Stimulated activated CD4-positive, alpha-beta T cell treated with anti-CD3 and anti-CD28 coated beads, Interleukin-1b, Interleukin-23, amount 100 ng/mL, for 1 hour (primary cell): Measurements from ENCODE around the gene BANP.
"Not testable (repeated sequence)": the region's sequence is repeated elsewhere in the genome, so short reads cannot be mapped to it uniquely, and the experiment has no call there.

Experiments used
- DNase-seq, 2 donors: peaks; one replicate each; pipeline ENCODE4 v3.0.0-alpha.2; 2020; ENCODE audit warnings: low read depth in 2 of 2

The BANP gene

DNA sequence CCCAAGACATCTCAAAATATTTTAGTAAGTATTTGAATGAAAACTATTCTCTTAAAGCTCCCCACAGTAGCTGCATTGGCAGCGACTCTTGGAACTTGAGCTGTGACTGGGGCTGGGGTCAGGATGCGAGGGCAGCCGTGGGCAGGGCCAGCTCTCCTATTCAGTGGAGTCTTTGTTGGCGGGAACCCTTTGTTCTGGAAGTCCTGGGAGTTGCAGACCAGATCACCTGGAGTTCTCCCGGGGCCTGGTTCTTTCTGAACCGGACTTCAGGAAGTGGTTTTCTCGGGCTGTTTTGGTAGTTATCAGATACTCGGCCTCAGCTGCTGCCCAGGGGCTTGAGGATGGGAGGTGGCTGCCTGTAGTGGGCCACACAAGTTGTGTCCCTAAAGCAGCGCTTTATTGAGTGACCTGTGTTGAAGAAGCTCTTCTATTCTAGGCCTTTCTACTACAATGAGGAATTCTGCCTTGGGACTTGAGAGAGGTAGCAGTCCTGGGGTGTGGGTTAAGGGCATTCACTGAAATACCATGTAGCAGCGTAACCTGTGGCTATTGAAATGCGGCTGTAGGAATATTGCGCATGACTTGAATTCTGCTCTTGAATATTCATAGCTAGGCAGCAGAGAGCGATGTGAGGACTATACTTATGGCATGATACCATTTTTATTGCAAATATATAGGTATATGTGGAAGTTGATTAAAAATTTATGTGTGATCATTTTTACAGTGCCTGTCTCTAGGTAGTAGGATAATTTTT is 77.1 kb downstream of the BANP start:
- not testable (repeated sequence) for DNase-seq

DNA sequence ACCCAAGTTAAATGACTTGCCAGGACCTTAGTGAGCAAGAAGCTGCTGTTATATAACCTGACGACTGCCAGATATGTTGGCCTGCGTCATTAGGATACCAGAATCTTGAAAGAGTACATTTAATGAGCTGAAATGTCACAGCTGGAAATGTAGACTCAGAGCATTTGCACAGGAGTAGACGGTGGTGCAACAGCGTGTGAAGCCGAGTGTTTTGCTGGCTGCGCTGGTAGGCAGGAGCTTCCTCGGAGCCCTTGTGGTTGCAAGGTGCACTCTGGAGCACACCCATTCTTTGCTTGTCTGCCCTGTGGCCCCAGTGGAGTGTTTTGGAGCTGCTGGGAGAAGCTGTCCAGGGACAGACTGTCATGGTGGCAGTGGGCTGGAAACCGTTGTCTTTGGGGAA is 79.3 kb downstream of the BANP start:
- DNase-seq, result no peak

DNA sequence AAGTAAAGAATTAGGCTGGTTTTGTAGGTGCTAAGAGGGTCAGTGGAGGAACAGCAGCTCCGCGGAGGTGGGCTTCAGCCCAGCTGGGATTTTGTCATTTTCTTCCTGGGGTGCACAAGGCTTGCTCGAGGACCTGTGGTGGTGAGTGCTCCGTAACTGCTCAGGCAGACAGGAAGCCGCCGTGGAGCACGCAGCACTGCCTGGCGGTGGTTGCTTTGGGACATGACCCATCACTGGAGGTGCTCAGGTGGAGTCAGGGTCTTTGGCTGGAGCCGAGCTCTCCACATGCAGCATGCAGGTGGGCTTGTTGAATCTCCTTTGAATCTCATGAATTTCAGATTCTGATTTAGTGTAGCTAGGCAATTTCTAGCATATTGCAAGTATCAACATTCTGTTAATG is 79.7 kb downstream of the BANP start:
- DNase-seq, result not testable (repeated sequence)

DNA sequence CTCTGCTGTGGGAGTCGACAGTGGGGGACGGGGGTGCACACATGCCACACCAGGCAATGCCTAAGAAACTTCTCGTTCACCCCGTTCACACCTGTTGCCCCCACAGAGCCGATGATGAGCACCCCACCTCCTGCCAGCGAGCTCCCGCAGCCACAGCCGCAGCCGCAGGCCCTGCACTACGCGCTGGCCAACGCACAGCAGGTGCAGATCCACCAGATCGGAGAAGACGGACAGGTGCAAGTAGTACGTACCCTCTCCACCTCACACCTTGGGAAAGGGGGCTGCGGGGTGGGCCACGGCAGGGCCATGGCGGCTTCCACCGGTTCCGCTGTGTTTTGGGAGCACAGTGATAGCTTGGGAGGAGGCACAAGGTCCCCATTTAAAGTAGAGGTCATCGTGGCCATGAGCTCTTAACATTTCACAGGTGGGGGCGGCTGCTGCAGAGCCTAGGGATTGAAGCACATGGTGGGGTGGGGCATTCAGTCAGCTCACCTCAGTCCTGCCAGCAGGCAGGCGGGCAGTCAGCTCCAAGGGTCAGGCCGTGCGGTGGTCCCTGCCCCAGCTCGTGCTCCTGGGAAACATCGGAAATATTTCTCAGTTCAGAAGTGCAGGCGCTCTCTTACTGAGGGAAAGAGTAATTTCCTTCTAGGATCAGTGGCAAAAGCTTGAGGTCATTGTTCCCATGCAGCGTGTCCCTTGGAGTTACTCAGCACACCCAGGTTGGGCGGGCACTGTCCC is 81.9 kb downstream of the BANP start:
- not testable (repeated sequence) for DNase-seq

DNA sequence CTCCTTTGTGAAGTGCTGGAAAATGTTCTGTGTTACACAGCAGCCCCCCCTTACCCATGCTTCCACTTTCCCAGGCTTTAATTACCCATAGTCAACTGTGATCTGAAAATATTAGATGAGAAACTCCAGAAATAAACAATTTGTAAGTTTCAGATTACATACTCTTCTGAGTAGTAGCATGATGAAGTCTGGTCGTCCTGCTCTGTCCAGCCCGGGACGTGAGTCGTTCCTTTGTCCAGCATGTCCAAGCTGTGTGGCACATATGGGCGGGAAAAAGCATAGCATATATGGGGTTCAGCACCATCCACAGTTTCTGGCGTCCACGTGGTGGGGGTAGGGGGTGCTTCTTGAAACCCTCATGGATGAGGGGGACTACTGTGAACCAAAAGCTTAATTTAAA is 83.5 kb downstream of the BANP start:
- no peak for DNase-seq

DNA sequence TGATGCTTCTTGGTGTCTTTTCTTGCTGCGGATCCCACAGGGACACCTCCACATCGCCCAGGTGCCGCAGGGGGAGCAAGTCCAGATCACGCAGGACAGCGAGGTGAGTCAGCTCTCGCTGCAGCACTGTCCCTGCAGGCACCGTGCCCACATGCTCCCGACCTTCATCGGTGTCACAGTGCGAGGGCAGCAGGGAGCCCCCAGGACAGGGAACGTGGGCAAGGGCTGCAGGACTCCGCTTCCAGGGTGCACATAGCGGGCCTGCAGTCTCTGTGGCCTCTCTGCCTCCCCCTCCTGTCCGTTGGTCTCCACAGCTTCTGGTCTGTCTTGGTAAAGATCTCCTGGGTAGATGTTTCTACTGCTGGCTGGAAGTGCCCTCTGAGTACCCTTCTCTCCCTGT is 84.1 kb downstream of the BANP start:
- DNase-seq, result no peak

DNA sequence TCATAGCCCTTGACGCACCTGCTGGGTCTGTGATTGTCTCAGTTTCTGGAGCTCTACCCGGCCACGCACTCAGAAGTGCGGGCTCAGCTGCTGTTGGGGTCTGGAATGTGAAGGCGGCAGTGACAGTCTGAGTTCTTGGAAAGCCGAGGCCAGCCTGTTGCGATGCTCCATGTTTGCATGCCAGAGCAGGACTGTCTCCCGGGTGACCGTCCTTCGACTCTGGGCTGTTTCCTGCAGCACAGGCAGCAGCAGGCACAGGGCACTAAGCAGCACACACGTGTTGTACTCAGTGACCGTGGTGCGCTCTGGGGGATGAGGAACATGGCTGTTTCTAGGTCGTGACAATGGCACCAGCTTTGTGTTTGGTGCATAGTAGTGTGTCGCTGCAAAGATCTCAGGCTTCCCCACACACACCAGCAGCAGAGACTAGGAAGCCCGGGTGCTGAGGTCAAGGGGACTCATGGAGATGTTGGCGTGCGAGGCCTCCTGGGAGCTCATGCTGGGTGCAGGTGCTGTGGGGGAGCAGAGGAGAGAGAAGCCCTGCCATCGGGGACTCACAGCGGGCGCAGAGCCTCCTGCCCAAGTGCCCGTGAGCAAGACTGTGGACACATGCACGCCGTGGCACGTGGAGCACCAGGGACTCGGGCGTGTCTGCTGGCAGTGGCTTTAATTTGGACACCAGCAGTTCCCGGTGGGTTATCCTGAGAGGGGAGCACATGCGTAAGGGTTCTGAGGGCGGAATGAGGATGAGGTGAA is 84.8 kb downstream of the BANP start:
- DNase-seq, result not testable (repeated sequence)

DNA sequence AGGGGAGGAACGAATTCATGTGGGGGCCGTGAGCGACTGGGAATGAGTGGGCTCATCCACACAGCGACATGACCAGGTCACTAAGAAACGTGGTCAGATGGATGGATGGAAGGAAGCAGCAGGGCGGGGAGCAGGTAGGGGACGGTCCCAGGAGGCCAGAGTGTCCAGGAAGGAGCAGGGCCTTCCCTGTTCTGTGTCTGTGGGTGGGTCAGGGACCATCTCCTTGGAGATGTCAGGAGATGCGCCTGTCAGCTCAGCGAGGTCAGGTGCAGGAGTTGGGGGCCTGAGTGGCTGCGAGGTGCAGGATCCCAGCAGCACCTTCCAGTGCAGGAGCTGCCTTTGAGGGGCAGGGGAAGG is 85.4 kb downstream of the BANP start:
- not testable (repeated sequence) for DNase-seq

DNA sequence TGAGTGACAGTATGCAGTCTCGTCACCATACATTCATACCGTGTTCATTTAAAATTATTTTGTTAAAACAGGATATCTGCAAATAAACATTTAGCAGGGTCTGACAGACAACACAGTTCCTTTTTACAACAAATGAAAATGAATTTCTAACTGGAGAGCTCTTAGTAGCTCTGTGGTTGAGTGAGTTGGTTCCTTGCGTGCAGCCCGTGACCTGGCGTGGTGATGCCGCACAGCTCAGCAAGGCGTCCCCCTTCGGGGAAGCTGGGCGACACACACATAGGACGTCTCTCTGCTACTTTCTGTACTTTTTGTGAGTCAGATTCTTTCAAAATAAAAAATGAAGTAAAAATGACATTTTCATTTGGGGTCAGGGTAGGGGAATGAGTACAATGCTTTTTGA is 86.1 kb downstream of the BANP start:
- not testable (repeated sequence) for DNase-seq

DNA sequence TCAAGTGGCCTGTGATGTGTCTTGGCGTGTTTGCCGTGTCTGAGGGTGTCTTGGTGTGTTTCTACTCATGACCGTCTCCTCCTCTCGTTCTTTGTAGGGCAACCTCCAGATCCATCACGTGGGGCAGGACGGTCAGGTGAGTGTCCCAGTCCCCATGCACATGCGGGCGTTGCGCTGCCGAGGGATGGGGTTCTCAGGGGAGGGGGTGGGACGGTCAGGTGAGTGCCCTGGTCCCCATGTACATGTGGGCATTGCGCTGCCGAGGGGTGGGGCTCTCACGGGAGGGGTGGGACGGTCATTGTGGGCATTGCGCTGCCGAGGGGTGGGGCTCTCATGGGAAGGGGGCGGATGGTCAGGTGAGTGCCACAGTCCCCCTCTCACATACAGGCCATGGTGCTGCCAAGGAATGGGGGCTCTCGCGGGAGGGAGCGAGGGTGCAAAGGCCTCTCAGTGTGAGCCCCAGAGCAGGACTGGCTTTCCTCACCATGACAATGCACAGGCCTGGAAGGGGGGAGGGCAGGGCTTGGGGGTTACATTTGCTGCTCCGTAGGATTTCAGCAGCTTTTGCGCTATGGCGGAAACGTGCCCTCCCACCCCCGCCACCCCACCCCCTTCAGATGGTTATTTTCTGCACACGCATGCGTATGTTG is 86.8 kb downstream of the BANP start:
- DNase-seq, result not testable (repeated sequence)

DNA sequence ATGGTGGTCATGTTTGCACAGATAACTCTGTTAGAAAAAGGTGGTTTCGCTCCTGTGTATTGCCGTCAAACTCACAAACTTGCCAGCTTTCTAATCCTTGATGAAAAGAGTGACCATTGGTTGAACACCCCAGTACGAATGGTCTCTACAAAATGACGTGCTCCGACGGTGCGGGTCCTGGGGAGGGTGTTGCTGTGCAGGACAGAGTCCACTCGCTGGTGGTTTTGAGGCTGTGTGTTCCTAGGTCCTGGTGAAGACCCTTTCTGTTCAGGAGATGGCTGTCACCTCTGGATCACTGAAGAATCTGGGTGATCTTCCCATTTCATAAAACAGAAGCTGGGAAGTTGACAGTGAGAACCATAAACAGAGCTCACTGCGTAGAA is 87.3 kb downstream of the BANP start:
- DNase-seq, result not testable (repeated sequence)

DNA sequence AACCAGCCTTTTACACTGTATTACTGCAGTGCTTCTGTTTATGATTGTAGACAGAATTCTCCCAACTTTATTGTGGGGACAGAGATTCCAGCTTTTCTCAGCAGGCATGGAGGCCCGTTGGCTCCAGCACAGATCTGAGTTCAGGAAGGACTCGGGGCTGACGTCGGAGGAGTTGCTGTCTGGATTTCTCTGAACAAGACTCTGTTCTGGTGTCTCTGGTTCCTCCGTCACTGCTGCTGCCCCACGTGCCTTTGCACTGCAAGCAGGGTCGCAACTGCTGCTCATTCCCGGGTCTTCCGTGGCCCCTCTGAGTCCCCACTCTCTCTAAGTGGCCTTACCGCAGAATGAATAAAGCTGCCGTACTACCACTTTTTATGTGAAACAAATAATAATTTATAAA is 88.4 kb downstream of the BANP start:
- no peak for DNase-seq

DNA sequence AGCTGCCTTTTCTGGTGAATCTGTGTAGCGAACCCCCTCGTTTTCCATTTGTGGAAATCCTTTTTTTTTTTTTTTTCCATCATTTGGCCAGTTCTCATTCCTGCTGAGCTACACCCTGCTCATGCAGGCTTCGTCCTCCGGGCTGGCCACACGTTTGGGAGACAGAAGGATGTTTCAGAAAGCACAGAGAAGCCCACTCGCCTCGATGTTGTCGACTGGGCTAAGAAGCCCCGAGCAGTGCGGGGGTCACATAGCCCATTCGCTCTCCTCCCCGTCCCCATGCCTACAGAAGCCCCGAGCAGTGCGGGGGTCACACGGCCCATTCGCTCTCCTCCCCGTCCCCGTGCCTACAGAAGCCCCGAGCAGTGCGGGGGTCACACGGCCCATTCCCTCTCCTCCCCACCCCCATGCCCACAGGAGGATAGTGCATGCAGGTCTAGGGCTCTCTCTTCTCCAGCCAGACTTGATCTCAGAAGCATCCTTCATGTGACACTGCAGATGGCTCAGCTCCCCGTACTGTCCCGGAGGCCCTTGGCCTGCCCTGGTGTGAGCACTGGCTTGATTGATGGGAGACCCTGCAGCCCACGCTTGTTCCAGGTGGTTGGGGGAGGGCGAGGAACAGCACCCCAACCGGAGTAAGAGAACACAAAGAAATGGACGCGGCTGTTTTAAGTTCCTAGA is 89.1 kb downstream of the BANP start:
- DNase-seq, result not testable (repeated sequence)

DNA sequence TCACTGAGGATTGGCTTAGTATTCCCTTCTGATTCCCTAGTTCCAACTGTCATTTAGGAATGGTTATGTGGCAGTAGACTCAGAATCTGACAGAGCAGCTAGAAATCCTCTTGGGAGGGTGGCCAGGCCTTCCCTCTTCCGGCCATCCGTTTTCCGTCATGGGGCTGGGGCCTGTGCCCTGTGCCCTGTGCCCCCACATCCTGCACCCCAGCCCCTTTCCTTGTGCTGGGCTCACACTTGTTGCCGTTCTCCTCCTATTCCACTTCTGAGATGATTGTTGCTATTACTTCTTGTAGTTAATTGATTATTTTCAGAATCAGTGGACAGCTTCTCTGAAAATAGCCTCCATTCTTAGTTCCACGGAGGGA is 89.6 kb downstream of the BANP start:
- not testable (repeated sequence) for DNase-seq

DNA sequence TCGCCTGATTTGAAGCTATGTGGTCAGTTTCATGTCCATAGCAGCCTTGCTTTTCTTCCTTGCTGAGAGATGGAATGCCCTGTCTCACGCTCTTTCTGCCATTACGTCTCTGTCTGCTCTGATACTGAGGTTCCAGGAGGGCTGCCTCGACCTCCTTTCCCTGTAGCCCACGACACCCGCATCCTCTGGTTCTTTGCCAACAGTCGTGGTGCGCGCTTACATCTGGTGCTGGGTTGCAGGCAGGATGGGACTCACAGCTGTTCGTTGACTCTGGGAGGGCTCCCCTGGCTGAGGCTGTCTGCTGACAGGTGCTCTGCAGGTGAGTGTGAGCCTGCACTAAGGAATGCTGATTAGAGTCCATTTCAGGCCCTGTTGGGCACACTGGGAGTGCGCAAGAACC is 90.3 kb downstream of the BANP start:
- not testable (repeated sequence) for DNase-seq

DNA sequence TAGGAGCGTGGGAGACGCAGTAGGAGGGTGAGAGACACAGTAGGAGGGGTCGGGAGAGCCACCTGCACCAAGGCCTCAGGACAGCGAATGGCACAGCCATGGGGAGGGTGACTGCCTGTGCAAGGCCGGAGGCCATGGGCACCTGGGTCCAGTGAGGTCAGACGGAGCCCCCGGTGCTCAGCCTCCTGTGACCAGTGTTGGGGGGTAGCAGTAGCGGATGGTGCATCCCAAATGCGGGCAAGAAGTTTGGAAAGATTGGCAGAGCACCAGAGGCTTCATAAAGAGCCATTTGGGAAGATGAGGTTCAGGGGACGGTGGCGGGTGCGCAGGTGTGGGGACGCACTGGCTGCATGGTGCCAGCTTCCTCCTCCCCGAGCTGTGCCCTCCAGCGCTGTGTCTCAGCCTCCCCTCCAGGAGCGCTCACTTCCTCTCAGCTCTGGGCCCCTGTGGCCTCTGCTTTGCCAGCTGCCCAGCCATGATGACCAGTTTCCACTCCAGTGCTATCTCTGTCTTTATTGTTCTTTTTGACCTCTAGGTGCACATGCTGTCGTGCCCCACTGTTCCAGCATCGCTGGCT is 90.8 kb downstream of the BANP start:
- DNase-seq, result not testable (repeated sequence)

DNA sequence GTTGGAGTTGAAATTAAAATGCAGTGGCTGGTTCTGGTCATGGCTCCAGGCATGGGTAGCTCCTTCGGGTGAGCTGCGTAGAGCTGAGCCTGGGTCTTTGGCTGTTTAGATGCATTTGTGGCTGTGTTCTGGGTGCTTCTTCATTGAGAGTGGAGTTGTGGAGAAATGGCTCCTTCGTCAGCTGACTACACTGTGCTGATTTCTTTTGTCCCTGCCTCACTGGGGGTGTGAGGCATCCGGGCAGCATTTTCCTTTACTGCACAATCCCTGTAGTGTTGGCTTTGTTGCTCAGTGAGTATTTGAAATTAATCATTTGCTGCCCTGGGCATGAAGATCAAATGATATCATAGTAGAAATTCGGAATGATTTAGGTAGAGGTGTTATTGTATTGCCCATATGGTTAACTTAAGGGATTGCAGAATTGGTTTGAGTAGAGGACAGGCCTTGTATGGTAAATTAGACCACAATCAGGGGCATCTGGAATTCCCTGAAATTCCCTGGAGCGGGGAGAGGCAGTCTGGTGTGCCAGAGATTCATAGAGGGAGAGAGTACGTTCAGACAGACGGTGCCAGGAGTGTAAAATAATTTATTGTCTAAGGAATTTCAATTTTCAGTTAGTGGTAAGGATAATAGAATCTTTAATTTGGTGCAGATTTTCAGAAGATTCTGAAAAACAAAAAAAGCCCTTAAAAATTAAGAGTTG is 92.1 kb downstream of the BANP start:
- DNase-seq, result not testable (repeated sequence)

DNA sequence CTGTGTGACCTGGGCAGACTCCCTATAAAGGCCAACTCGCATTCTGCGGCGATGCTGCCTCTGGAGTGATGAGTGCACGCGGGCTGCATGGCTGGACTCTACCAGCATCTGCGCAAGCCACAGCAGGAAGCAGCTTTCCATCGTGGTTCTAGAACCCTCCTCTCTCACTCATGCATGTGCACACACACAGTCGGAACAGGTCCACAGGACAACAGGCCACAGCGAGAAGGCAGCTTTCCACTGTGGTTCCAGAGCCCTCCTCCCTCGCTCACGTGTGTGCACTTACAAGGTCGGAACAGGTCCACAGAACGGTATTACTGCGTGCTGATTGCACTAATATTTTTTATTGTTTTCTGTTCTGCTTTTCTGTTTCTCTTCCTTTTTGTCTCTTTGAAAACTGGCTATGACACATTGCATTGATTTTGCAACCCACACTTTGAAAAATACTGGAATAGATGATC is 92.9 kb downstream of the BANP start:
- not testable (repeated sequence) for DNase-seq

DNA sequence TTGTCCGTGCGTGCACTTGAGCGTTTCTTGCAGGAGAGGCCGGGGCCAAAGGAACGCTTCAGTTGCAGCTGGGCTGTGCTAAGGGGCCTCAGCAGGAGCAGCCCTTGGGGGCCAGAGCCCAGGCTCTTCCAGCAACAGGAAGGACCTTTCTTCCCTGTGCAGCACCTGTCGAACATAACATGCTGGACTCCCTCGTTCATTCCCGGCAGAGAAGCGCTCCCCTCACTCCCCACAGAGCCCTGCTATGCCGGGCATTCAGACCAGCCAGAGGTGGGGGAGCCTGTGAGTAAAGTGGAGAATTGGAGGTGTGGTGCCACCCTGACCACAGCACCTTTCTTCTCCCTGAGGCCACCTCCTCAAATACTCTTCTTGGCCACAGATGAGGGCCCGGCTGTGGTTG is 94.1 kb downstream of the BANP start:
- DNase-seq, result not testable (repeated sequence)

DNA sequence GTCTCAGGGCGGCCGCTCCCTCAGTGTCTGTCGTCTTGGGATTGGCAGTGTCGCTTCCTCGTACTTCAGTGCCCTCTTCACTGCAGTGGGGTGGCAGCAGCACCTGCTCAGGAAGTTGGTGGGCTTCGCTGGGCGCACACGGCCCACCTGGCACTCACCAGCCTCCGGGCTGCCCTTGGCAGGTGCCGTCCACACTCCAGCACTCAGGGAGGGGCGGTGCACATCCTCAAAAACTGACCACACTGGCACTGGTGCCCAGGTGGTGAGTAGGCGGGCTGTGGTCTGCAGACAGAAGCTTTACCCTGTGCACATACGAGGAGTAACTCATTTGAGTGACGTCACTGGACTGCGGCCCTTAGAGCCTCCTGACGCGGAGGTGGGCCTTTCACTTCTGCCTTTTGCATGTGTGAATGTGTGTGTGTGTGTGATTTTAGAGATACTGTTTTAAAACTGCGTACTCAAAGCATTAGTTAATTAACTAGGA is 94.6 kb downstream of the BANP start:
- no peak for DNase-seq
